Activated CD8-positive, alpha-beta memory T cell treated with anti-CD3 and anti-CD28 coated beads, Interleukin-2, amount 50 U/mL, for 48 hours (primary cell): ENCODE measurements around the gene FTL.

ENCODE experiments used
- DNase-seq: peaks from one replicate; pipeline ENCODE4 v3.0.0-alpha.2; 2020

FTL gene

DNA sequence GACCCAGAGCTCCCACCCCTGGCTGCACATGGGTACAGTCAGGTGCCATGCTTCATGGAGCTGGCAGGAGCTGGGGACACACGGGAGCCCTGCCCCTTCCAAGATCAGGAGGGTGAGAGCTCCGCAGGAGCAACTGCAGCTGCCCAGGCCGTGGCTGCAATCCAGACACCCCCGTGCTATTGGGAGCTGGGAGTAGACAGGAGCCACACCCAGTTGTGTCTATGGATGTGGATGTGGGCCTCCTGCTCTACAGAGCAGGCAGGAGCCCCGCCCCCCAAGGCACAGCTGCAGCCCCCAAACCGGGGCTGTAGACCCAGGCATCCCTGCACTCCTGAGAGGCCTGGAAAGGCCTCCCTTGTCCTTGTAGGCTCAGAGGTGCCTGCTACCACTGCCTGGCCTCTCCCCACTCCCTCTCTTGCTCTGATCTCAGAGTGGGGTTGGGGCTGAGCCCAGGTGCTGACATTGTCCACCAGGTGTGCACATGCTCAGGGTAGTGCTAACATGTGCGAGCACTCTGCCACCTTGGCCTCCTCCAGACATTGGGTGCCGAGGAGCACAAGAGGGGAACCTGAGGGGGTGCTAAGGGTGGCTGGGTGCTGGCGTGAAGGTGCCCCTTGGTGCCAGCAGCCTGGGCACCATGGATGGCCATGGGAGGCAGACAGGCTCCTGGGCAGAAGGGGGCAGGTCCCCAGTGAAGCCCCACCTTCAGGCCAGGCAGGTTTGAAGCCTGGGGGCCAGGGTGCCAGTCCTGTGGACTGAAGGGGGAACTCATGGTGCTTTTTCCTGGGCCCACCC is 18.4 kb upstream of the FTL start:
- no peak for DNase-seq

DNA sequence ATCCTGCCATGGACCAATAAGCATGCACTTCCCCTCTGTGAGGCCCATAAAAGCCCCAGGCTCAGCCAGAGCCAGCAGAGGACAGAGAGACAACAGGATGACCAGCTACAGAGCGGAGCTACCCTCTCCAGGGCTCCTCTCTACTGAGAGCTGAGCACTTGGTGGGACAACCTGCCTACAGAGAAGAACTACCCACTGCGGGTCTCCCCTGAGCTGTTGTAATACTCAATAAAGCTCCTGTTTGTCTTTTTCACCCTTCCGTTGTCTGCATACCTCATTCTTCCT is 17.9 kb upstream of the FTL start:
- DNase-seq: no peak

DNA sequence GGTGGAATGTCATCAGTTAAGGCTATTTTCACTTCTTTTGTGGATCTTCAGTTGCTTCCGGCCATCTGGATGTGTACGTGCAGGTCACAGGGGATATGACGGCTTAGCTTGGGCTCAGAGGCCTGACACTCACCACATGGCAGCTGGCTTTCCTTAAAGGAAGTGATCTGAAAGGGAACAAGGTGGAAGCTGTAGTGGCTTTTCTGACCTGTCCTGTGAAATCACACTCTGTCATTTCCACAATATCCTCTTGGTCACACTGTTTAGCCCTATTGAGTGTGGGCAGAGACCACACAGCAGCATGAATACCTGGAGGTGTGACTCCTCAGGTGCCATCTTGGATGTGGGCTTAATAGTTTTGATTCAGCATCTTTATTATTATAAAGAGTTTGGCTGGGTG is 14.9 kb upstream of the FTL start:
- DNase-seq: no peak

DNA sequence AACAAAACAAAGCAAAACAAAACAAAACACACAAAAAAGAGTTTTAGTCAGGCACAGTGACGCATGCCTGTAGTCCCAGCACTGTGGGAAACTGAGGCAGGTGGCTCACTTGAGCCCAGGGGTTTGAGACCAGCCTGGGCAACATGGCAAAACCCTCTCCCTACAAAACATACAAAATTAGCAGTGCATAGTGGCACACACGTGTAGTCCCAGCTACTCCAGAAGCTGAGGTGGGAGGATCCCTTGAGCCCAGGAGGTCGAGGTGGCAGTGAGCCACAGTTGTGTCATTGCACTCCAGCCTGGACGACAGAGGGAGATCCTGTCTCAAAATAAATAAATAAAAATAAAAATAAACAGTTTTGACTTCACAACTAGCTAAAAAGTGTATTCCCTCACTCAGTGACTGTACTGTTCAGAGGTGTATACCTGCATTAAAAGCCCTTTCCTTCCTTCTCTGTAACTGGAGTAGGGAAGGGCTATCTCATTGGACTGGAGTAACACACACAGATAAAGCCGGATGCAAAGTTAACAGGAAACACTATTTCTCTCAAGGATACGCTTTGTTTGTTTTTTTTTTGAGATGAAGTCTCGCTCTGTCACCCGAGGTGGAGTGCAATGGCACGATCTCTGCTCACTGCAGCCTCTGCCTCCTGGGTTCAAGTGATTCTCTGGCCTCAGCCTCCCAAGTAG is 14.1 kb upstream of the FTL start:
- no peak for DNase-seq

DNA sequence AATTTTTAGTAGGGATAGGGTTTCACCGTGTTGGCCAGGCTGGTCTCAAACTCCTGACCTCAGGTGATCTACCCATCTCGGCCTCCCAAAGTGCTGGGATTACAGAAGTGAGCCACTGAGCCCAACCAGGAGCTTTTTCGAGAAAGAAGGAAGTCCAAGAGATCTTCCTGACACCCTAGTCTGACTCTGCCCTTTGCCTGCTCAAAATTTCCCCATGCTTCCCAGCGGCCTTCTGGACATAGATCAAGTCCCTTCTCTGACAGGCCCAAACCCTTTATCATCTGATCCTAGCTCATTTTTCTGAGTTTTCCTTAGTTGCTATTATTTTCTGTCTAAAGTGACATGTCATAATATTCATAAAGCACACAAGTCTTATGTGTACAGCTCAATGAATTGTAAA is 12.0 kb upstream of the FTL start:
- no peak for DNase-seq

DNA sequence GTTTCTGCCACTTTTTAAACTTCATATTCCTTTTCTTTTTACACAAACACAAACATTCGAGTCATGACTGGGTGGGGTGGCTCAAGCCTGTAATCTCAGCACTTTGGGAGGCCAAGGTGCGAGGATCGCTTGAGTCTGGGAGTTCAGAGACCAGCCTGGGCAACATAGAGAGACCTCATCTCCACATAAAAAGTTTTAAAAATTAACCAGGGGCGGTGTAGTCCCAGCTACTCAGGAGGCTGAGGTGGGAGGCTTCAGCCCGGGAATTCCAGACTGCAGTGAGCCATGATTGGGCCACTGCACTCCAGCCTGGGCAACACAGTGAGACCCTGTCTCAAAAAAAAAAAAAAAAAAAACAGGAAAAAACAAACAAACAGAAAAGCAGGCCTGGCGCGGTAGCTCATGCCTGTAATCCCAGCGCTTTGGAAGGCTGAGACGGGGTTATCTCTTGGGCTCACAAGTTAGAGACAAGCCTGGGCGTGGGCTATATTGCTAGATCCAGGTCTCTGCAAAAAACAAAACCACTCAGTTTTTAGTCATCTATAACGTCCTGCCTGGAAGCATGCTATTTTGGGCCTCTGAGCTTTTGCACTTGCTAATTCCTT is 11.0 kb upstream of the FTL start:
- no peak for DNase-seq

DNA sequence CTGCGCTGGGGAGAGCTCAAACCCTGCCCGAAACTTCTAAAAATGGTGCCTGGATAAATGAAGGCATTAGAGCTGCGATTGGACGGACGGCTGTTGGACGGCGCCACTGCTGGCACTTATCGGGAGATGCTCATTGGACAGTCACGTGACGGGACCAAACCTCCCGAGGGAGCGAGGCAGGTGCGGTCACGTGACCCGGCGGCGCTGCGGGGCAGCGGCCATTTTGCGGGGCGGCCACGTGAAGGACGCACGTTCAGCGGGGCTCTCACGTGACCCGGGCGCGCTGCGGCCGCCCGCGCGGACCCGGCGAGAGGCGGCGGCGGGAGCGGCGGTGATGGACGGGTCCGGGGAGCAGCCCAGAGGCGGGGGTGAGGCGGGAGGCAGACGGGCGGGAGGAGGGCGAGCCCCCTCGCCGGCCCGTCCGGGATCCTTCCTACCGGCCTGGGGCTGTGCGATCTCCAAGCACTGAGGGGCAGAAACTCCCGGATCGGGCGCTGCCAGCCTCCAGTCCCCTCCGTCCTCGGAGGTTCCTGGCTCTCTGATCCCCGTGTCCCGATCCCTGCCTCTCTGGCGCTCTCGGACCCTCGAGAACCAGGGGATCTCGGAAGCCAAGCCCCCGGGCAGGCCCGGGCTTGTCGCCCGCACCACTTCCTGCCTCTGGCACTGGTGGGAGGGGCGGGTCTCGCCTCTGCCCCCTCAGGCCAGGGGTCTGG is 10.4 kb upstream of the FTL start, which contains the start of gene BAX:
Gene BAX (plus strand): TSS at position 281 of the 713 bp plus-strand sequence. CDS start 54 bp downstream, at position 335.
- DNase-seq: peak; percentile 98

DNA sequence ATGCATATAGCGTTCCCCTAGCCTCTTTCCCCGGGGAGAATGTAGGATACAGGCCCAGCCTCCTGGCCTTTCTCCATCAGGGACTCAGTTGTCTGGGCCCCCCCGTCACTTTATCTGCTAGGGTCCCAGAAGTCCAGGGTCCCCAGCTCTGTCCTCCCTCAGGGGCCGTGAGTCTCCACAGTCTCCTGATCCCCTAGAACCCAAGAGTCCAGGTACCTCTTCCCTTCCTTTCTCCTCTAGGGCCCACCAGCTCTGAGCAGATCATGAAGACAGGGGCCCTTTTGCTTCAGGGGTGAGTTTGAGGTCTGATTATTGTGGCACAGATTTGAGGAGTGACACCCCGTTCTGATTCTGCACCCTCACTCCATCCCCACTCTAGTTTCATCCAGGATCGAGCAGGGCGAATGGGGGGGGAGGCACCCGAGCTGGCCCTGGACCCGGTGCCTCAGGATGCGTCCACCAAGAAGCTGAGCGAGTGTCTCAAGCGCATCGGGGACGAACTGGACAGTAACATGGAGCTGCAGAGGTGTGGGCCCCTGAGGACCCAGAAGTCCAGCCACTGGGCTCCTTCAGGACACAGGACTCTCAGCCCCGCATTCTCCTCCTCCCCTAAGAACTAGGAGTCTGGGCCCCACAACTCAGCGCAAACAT is 9.7 kb upstream of the FTL start:
- no peak for DNase-seq

DNA sequence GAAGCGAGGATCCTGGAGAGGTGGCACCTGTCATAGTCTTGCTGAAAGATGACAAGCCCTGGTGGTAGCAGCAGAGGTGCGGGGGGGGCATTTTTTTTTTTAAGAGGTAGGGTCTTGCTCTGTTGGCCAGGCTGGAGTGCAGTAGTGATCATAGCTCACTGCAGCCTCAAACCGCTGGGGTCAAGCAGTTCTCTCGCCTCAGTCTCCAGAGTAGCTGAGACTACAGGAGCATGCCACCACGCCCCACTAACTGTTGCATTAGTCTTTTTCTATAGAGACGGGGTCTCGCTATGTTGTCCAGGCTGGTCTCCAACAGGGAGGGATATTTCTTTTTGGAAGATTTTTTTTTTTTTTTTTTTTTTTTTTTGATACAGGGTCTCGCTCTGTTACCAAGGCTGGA is 7.1 kb upstream of the FTL start:
- no peak for DNase-seq

DNA sequence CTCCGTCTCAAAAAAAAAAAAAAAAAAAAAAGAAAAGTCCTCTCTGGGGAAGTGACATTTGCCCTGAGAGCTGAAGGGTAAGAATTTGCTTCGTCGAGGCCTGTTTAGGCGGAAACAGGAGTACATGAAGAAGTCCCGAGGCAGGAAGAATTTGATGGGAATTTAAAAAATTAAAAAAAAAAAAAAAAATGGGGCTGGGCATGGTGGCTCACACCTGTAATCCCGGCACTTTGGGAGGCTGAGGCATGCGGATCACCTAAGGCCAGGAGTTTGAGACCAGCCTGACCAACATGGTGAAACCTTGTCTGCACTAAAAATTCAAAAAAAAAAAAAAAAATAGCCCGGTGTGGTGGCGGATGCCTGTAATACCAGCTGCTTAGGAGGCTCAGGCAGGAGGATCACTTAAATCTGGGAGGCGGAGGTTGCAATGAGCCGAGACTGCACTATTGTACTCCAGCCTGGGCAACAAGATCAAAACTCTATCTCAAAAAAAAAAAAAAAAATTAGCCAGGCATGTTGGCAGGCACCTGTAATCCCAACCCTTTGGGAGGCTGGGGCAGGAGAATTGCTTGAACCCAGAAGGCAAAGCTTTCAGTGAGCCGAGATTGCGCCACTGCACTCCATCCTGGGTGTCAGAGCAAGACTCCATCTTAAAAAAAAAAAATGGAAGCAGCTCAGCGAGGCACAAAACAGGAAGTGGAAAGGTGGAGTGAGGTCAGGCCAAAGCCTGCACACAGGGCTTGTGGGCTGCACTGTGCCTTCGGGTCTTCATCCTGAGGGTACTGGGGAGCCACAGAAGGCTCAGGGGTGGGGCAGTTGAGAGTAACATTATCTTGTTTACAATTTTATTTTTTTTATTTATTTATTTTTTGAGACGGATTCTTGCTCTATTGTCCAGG is 5.5 kb upstream of the FTL start:
- no peak for DNase-seq

DNA sequence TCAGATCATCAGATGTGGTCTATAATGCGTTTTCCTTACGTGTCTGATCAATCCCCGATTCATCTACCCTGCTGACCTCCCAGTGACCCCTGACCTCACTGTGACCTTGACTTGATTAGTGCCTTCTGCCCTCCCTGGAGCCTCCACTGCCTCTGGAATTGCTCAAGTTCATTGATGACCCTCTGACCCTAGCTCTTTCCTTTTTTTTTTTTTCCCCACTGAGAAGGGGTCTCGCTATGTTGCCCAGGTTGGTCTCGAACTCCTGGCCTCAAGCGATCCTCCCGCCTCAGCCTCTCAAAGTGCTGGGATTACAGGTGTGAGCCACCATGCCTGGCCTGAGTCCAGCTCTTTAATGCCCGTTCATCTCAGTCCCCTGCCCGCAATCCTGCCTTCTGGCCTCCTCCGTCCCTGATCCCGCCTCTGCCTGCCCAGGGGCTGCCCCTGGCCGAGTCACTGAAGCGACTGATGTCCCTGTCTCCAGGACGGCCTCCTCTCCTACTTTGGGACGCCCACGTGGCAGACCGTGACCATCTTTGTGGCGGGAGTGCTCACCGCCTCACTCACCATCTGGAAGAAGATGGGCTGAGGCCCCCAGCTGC is 4.0 kb upstream of the FTL start:
- DNase-seq: peak; percentile 56

DNA sequence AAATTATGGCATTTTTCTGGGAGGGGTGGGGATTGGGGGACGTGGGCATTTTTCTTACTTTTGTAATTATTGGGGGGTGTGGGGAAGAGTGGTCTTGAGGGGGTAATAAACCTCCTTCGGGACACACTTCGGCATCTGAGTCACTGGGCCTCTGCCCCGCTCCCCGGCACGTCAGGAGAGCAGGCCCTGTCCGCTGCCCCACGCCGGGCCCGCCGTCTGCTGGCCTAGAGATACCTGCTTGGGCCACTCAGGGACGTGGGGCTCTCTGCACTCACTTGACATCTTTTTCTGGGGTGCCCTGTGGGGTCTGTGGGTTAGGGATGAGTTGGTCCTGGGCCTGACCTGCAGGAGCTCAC is 3.5 kb upstream of the FTL start:
- DNase-seq: no peak

DNA sequence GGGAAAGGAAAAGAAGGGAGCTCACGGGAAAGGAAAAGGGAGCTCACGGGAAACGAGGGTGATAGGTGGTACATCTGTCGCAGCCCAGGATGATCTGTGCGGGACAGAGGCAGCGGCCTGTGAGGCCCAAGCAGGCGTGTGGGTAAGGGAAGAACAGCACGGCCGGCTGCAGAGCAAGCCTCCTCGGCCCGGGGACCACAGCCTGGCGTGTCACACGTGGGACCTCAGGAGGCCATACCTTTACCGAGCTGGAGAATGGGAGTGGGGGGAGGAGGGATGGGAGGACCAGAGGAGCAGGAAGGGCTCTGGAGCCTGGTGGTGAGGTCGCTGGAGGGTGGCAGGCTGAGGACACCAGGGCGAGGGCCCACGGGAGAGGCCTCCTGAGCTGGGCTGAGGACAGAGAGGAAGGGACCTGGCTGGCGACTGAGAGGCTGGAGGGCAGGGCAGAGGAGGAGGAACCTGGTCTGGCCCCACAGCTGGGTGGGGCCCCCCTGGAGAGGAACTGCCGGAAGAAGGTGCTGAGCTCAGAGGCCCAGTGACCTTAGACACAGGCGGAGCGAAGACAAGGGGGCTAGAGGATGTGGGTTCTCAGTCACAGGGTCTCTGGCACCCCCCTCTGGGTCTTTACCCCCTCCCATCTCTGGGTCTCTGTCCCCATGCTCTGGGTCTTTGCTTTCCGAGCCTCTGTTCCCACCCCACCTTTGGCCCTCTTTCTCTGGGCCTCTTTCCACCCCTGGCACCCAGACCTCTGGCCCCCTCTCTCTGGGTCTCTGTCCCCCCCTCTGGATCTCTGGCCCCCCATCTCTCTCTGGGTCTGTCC is 2.9 kb upstream of the FTL start:
- DNase-seq: peak; percentile 73

DNA sequence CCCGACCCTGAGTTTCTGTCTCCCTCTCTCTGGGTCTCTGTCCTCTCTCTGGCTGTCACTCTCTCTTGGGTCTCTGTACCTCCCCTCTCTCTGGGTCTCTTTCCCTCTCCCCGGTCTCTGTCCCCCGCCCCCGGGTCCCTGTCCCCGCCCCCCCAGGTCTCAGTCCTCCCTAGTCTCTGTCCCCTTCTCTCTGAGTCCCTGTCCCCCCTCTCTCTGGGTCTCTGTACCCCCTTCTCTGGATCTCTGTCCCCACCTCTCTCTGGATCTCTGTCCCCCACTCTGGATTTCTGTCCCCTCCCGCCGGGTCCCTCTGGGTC is 2.3 kb upstream of the FTL start:
- DNase-seq: no peak

DNA sequence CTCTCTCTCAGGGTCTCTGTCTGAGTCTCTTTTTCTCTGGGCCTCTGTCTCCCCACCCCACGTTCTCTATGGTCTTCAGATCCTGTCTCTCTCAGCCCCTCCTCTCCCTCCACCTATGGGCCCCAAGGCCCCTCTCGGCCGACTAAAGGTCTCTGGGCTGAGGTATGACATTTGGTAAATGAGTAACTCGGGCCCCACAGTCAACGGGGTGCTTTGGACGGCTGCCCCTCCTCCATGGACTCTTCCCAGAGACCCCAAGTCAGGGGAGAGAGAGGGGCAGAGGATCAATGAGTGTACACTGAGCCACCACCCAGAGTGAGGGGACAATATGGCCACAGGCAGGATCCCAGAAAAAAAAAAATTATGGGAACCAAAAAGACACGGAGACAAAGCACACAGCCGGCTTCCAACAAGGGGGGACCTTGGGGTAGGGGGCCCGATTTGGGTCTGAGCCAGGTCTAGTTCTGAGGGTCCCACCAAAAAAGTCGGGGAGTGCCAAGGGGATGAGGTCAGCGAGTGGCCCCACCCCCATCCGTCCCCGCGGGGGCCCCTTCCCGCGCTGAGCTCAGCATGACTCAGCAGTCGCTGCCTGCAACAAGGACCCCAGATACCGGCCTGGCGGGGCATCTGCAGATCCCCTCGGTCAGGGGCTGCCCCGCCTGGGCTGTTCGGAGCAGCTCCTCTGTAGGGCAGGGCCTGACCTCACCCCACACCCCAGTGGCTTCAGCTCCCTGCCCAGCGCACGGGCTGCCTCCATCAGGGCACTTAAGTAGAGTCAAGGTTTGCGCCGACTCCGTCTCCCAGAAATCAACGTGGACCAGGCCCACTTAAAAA is 1.5 kb upstream of the FTL start:
- peak; percentile 89 for DNase-seq

DNA sequence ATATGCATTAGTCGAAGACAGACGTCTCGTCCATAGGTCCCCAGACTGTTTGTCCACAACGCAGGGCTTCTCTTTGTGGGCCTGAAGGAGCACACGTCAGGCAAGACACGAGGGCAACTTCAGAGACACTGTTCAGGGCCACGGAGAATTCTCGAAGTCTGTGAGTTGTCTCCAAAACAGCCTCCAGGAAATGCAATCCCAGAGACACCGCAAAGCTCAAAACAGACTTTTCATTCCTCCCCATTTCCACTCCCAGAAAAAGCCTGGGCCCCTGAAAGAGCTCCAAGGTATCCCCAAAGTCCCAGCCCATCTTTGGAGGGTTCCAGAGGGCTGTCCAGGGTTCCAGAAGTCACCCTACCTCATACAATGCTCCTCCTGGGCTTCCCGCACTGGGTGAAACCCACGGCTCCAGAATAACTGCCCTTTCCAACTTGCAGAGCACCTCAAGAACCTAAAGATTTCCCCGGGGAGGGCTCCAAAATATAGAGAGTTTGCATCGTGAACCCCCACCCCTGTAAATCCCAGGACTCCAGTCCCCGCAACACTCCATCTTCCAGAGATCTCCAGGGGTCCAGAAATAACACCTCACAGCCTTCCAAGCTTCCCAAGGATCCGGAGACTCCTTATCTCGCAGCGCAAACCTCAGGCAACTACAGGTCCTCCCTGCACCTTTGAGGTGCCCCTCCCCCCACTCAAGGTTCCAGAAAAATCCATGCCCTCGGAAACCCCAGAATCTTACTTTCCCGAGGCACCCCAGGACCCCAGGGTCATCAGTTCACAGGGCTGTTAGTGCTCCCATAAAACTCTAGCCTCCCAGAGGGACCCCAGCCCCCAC is 687 bp upstream of the FTL start:
- DNase-seq: peak; percentile 68

DNA sequence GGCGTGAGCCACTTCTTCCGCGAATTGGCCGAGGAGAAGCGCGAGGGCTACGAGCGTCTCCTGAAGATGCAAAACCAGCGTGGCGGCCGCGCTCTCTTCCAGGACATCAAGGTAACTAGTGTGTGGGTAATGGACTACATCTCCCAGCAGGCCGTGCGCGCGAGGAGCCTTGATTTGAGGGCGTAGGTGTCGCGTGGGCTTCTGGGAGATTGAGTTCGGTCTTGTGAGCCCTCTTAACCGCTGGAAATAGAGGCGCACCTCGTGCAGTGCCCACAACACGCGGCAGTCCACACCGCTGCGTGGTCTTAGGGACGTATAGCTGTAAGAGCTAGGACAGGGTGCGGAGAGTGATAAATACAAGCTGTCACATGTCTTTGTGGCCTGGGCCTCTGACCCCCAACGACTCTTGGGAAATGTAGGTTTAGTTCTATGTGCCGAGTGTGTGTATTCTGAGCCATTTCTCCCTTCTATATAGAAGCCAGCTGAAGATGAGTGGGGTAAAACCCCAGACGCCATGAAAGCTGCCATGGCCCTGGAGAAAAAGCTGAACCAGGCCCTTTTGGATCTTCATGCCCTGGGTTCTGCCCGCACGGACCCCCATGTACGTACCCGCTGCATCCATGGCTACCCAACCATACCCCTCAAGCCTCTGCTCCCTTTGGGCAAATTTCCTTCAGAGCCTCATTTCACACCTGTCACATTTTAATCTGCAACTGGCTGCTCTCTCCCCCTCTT is 864 bp downstream of the FTL start:
- DNase-seq: peak; percentile 93
